ENCODE results near the gene NANOS3.

Gene NANOS3

GRCh38 chr19:13839938-13840304 lies 37.0 kb upstream of the NANOS3 start:
- Histone ChIP-seq H3K27me3 (ENCODE audit: insufficient read depth, low read length) (no peaks in the 10 kb centered on the region), H3K4me3 (ENCODE audit: low read length) (no peak overlapping the region), H3K4me1 (ENCODE audit: insufficient read depth, low read length) (peaks cover 23% of the 10 kb centered on the region), H3K9me3 (ENCODE audit: low read length) (no peaks in the 10 kb centered on the region), H2AFZ (ENCODE audit: low read depth, low read length) (no peak overlapping the region), H3K36me3 (ENCODE audit: insufficient read depth, low read length) (no peaks in the 10 kb centered on the region)

GRCh38 chr19:13840305-13841085 lies 36.4 kb upstream of the NANOS3 start:
- Histone ChIP-seq H3K4me3 (ENCODE audit: low read length) (no peak overlapping the region), H3K27me3 (ENCODE audit: insufficient read depth, low read length) (no peaks in the 10 kb centered on the region), H3K4me1 (ENCODE audit: insufficient read depth, low read length) (peaks cover 23% of the 10 kb centered on the region), H3K36me3 (ENCODE audit: insufficient read depth, low read length) (no peaks in the 10 kb centered on the region), H2AFZ (ENCODE audit: low read depth, low read length) (no peak overlapping the region), H3K9me3 (ENCODE audit: low read length) (no peaks in the 10 kb centered on the region)

- Histone ChIP-seq H3K36me3 (ENCODE audit: insufficient read depth, low read length) (no peaks in the 10 kb centered on the region), H3K27me3 (ENCODE audit: insufficient read depth, low read length) (no peaks in the 10 kb centered on the region), H3K9me3 (ENCODE audit: low read length) (no peaks in the 10 kb centered on the region), H2AFZ (ENCODE audit: low read depth, low read length) (no peak overlapping the region), H3K4me3 (ENCODE audit: low read length) (peak overlapping the region; percentile 63), H3K4me1 (ENCODE audit: insufficient read depth, low read length) (peaks cover 27% of the 10 kb centered on the region)
Observed at GRCh38 chr19:13841086-13841961, 35.6 kb upstream of the NANOS3 start.

DNA sequence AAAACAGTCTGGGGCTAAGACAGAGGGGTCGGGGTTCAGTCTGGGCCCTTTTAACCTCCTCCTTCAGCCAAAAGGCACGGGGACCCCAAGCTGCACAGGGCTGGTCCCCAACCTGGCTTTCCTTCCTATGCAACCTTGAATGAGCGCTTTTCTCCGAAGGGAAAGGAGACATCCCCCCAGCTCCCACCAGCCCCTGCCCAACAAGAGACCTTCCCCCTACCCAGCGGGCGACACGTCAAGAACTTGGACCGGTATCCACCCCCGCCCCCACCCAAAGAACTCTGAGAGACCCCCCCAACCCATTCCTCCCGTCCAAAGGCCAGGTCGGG lies 35.0 kb upstream of the NANOS3 start:
- no peaks in the 10 kb centered on the region for H3K9me3 ChIP-seq (ENCODE audit: low read length)
- peak overlapping the region; percentile 65 for H2AFZ ChIP-seq (ENCODE audit: low read depth, low read length)
- peaks cover 33% of the 10 kb centered on the region for H3K4me1 ChIP-seq (ENCODE audit: insufficient read depth, low read length)
- peak overlapping the region; percentile 63 for H3K4me3 ChIP-seq (ENCODE audit: low read length)
- H3K36me3 ChIP-seq (ENCODE audit: insufficient read depth, low read length) = no peaks in the 10 kb centered on the region
- no peaks in the 10 kb centered on the region for H3K27me3 ChIP-seq (ENCODE audit: insufficient read depth, low read length)

DNA sequence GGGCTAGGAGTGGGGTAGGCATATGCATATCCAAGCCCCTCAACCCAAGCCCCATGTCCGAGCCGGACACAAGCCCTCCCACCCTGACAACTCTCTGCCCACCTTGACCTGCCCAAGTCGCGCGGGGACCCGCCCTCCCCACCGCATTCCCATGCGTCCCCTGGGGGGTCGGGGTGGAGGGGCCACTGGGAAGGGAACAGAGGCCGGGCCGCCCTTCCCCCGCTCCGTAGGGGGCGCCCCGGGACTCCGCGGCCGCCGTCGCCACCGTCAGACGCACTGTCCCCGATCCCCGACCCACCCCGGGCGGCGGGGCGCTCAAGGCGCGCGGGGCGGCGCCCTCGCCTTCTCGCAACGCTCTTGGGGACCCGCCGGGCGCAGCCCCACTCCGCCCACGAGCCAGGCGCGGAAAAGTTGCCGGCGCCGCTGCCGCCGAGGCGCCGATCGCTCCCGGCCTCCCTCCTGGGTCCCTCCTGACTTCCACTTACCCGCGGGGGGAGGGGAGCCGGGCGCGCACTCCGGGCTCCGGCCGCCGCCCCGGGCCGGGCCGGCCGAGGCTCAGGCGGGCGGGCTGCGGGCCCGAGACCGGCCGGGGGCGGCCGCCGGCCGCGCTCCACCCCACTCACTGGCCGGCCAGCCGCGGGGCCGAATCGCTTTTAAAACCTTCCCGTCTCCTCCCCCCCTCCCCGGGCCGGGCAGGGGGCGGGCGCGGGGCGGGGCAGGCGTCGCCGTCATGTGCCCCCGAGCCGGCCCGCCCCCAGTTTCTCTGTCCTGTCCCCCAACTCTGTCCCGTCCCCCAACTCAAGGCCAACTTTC lies 34.4 kb upstream of the NANOS3 start:
- H2AFZ ChIP-seq (ENCODE audit: low read depth, low read length) = peak overlapping the region; percentile 65
- H3K4me1 ChIP-seq (ENCODE audit: insufficient read depth, low read length) = peaks cover 37% of the 10 kb centered on the region
- peak overlapping the region; percentile 63 for H3K4me3 ChIP-seq (ENCODE audit: low read length)
- no peaks in the 10 kb centered on the region for H3K9me3 ChIP-seq (ENCODE audit: low read length)
- no peaks in the 10 kb centered on the region for H3K27me3 ChIP-seq (ENCODE audit: insufficient read depth, low read length)
- H3K36me3 ChIP-seq (ENCODE audit: insufficient read depth, low read length) = no peaks in the 10 kb centered on the region

GRCh38 chr19:13843104-13843921 lies 33.6 kb upstream of the NANOS3 start:
- peaks cover 40% of the 10 kb centered on the region for H3K4me1 ChIP-seq (ENCODE audit: insufficient read depth, low read length)
- no peaks in the 10 kb centered on the region for H3K9me3 ChIP-seq (ENCODE audit: low read length)
- H2AFZ ChIP-seq (ENCODE audit: low read depth, low read length) = peak overlapping the region; percentile 56
- no peaks in the 10 kb centered on the region for H3K36me3 ChIP-seq (ENCODE audit: insufficient read depth, low read length)
- H3K4me3 ChIP-seq (ENCODE audit: low read length) = peak overlapping the region; percentile 63
- no peaks in the 10 kb centered on the region for H3K27me3 ChIP-seq (ENCODE audit: insufficient read depth, low read length)

DNA sequence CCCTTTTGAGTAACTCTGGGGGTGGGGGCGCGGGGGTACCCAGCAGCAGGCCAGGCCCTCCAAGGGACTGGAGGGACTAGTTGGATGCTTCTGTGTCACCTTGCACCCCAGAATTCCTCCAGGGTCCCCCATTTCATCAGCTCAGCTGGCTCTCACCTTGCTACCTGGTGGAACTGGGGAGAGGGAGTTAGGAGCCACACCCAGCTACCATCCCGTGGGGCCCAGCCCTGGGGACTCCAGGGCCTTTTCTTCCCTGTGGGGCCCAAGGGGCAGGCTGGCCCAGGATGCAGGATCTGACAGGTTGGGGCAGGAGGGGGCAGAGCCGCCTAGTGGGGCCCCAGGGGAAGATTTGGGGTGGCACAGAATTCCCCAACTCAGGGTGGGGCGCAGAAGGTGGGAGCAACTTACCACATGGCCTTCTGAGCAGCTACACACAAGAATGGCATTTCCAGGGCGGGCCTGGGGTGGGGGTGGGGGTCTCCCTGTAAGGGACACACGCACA lies 32.8 kb upstream of the NANOS3 start:
- no peak overlapping the region for H3K4me3 ChIP-seq (ENCODE audit: low read length)
- peaks cover 40% of the 10 kb centered on the region for H3K4me1 ChIP-seq (ENCODE audit: insufficient read depth, low read length)

DNA sequence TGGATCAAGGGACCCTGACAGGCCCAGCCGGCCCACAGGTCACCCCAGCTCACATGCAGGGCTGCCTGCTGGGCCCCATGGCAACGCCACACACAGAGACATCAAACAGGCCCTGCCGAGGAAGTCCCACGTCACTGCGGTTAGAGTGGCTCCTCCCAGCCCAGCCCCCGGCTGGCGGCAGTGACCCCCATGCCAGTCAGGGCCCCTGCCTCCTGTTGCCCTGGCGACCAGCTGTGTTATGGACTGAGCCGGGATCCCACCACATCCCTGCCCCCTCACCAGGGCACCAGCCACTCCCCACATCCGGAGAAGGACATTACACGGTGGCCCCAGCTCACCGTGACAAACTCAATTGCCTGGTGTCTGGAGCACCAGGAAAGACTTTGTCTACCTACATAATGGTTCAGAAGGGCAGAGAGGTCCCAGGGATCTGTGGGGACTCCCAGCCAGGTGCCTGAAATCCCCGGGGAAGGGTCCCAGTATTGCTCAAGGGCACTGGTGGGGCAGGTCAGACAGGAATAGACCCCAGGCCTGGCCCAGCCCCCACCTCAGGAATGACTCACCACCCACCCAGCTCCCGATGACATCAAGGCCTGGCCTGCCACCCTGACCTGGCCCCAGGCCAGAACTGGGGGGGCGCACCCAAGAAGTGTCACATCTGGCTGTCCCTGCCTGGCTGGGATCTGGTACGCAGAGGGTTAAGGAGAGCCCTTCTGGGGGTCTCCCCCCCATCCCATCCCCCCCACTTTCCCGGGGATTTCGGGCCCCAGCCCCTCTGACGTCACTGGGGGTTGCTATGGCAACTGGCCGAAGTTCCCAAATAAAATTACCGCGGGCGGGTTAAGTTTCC lies 30.2 kb upstream of the NANOS3 start:
- H3K4me3 ChIP-seq (ENCODE audit: low read length) = peak overlapping the region; percentile 59
- peak overlapping the region; percentile 70 for H2AFZ ChIP-seq (ENCODE audit: low read depth, low read length)
- H3K9me3 ChIP-seq (ENCODE audit: low read length) = no peaks in the 10 kb centered on the region
- H3K36me3 ChIP-seq (ENCODE audit: insufficient read depth, low read length) = no peaks in the 10 kb centered on the region
- peaks cover 46% of the 10 kb centered on the region for H3K4me1 ChIP-seq (ENCODE audit: insufficient read depth, low read length)
- H3K27me3 ChIP-seq (ENCODE audit: insufficient read depth, low read length) = no peaks in the 10 kb centered on the region

More for the DNA sequence above, 32.8 kb upstream of the NANOS3 start:
- no peak overlapping the region for H2AFZ ChIP-seq (ENCODE audit: low read depth, low read length)
- no peaks in the 10 kb centered on the region for H3K27me3 ChIP-seq (ENCODE audit: insufficient read depth, low read length)
- no peaks in the 10 kb centered on the region for H3K36me3 ChIP-seq (ENCODE audit: insufficient read depth, low read length)
- no peaks in the 10 kb centered on the region for H3K9me3 ChIP-seq (ENCODE audit: low read length)

GRCh38 chr19:13847407-13848339 lies 29.3 kb upstream of the NANOS3 start:
- H3K4me1 ChIP-seq (ENCODE audit: insufficient read depth, low read length) = peaks cover 44% of the 10 kb centered on the region

DNA sequence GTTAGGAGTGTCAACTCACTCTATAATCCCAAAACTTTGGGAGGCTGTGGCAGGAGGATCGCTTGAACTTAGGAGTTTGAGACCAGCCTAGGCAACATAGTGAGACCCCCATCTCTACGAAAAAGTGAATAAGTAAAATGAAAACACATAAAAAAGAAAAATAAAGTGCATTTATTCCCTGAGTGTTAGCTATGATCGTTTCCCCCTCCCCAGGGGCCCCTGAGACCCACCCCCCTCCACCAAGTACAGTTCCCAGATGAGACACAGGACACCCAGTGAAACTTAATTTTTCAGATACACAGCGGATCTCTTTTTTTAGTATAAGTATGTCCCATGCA lies 28.6 kb upstream of the NANOS3 start:
- peaks cover 39% of the 10 kb centered on the region for H3K4me1 ChIP-seq (ENCODE audit: insufficient read depth, low read length)
- H3K9me3 ChIP-seq (ENCODE audit: low read length) = no peaks in the 10 kb centered on the region
- H2AFZ ChIP-seq (ENCODE audit: low read depth, low read length) = no peak overlapping the region
- no peaks in the 10 kb centered on the region for H3K27me3 ChIP-seq (ENCODE audit: insufficient read depth, low read length)
- H3K36me3 ChIP-seq (ENCODE audit: insufficient read depth, low read length) = no peaks in the 10 kb centered on the region
- H3K4me3 ChIP-seq (ENCODE audit: low read length) = no peak overlapping the region

More at GRCh38 chr19:13847407-13848339, 29.3 kb upstream of the NANOS3 start:
- peak overlapping the region; percentile 59 for H3K4me3 ChIP-seq (ENCODE audit: low read length)
- H2AFZ ChIP-seq (ENCODE audit: low read depth, low read length) = peak overlapping the region; percentile 70
- no peaks in the 10 kb centered on the region for H3K27me3 ChIP-seq (ENCODE audit: insufficient read depth, low read length)
- no peaks in the 10 kb centered on the region for H3K36me3 ChIP-seq (ENCODE audit: insufficient read depth, low read length)
- no peaks in the 10 kb centered on the region for H3K9me3 ChIP-seq (ENCODE audit: low read length)
